ENCODE results near the gene ADGRG2. TPM values are rescaled to one million over a fixed set of nuclear protein-coding genes. Genes with fewer than 3 reads are reported as not detected.

ADGRG2 gene
- total RNA-seq (under 0.01 TPM in 2 replicates), polyA plus RNA-seq (0.03 and 0.05 TPM in 2 replicates), polyA minus RNA-seq (ENCODE audit: low replicate concordance) (not detected in 2 replicates)
- 0.07 TPM in 2 replicates for polyA plus RNA-seq (2012)

DNA sequence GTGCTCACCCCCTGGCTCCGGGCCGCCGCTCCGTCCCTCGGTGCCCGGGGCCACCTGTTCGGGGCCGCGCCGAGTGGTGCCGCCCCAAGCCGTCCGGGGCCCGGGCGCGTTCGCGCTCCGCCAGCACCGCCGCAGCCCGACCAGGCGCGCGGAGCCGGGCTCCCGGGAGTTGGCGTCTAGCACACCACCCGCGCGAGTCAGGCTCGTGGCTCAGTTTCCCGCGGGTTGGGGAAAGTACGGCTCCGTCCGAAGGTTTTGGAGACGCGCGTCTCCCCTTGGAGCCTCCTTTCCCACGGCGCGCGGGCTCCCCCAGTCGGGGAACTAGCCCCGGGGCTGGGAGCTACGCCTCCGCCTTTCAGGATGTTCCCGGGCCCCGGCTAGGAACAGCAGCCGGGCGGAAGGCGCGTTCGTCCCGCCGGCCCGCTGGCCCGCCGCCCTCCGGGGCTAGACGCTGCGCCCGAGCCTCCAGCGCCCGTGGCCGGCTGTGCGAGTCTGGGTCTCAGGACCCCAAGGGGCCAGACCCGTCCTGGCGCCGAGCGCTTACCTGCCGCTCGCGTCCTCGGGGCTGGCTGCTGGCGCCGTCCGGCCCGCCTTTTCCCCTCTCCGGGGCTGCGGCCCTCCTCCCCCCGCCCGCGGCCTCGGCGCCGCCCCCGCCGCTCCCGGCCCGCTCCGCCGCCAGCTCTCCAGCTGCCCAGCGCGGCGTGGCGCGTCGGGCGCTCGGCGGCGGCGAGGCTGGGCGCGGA is at the start of gene ADGRG2:
ADGRG2 (minus strand) TSS at position 571 of the 743 bp plus-strand sequence. CDS start 53,634 bp downstream, outside the sequence.
- Histone ChIP-seq H3K27me3 (ENCODE audit: control insufficient read depth, insufficient read depth, low read length) (peaks cover 10% of the 10 kb centered on the region), H4K20me1 (ENCODE audit: control insufficient read depth, extremely low read depth, insufficient read depth, low read length) (no peaks in the 10 kb centered on the region), H3K9me3 (ENCODE audit: control insufficient read depth, insufficient read depth, low read depth, low read length) (no peaks in the 10 kb centered on the region), H3K9ac (ENCODE audit: insufficient read depth, low read length) (no peak within 1 kb of the TSS), H3K4me1 (ENCODE audit: control insufficient read depth, extremely low read depth, insufficient read depth, low read length) (no peaks in the 10 kb centered on the region), H3K27ac (ENCODE audit: insufficient read depth, low read length) (no peak within 1 kb of the TSS), H2AFZ (ENCODE audit: low read length) (no peak within 1 kb of the TSS), H3K79me2 (ENCODE audit: control insufficient read depth, insufficient read depth, low read length) (no peaks in the 10 kb centered on the region), H3K4me3 (replicated peaks in 1 of 4; ENCODE audit: control extremely low read depth in 1 of 4, insufficient read depth in 1 of 4, low read depth in 3 of 4, low read length in 4 of 4) (peak within 1 kb of the TSS in 1 of 4 experiments; percentile 28), H3K36me3 (ENCODE audit: control insufficient read depth, insufficient read depth, low read length) (no peaks in the 10 kb centered on the region), H3K4me2 (ENCODE audit: extremely low read depth, insufficient read depth, low read length) (no peak within 1 kb of the TSS)
- DNase-seq (ENCODE audit: low read depth in 2 of 2) = peak; percentile 21 to 24
- no peak for TF ChIP-seq CTCF (conservative IDR thresholded peaks at IDR 0.05 in 1 of 2, IDR thresholded peaks at IDR 0.05 in 1 of 2; ENCODE audit: low read depth in 1 of 2, low read length in 2 of 2)
- no peak for TF ChIP-seq EZH2 (IDR thresholded peaks at IDR 0.05; ENCODE audit: low read length, missing control alignments)

DNA sequence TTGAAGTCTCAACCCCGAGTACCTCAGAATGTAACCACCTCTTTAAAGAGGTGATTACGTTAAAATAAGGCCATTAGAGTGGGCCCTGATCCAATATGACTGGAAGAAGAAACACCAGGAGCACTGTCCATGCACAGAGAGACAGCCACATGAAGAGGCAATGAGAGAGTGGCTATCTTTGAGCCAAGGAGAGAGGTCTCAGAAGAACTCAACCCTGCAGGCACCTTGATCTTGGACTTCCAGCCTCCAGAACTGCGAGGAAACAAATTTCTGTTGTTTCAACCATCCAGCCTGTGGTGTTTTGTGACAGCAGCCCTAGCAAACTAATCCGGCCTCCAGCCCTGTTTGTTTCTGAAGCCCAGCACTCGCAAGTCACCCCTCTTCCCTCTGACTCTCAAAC is 46.3 kb upstream of the ADGRG2 start:
- Histone ChIP-seq H3K36me3 (ENCODE audit: control insufficient read depth, insufficient read depth, low read length) (no peaks in the 10 kb centered on the region), H3K4me2 (ENCODE audit: extremely low read depth, insufficient read depth, low read length) (no peak overlapping the region), H2AFZ (ENCODE audit: low read length) (no peak overlapping the region), H4K20me1 (ENCODE audit: control insufficient read depth, extremely low read depth, insufficient read depth, low read length) (no peaks in the 10 kb centered on the region), H3K9ac (ENCODE audit: insufficient read depth, low read length) (no peak overlapping the region), H3K27ac (ENCODE audit: insufficient read depth, low read length) (no peak overlapping the region), H3K4me1 (ENCODE audit: control insufficient read depth, extremely low read depth, insufficient read depth, low read length) (no peaks in the 10 kb centered on the region), H3K4me3 (replicated peaks in 1 of 4; ENCODE audit: control extremely low read depth in 1 of 4, insufficient read depth in 1 of 4, low read depth in 3 of 4, low read length in 4 of 4) (no peak overlapping the region), H3K9me3 (ENCODE audit: control insufficient read depth, insufficient read depth, low read depth, low read length) (no peaks in the 10 kb centered on the region), H3K79me2 (ENCODE audit: control insufficient read depth, insufficient read depth, low read length) (no peaks in the 10 kb centered on the region), H3K27me3 (ENCODE audit: control insufficient read depth, insufficient read depth, low read length) (no peaks in the 10 kb centered on the region)
- no peak for DNase-seq (ENCODE audit: low read depth in 2 of 2)
- TF ChIP-seq CTCF (conservative IDR thresholded peaks at IDR 0.05 in 1 of 2, IDR thresholded peaks at IDR 0.05 in 1 of 2; ENCODE audit: low read depth in 1 of 2, low read length in 2 of 2) (no peak), EZH2 (IDR thresholded peaks at IDR 0.05; ENCODE audit: low read length, missing control alignments) (no peak)

GRCh38 chrX:19162851-19163250 is 40.6 kb upstream of the ADGRG2 start:
- Histone ChIP-seq H3K27ac (ENCODE audit: insufficient read depth, low read length) (no peak overlapping the region), H3K79me2 (ENCODE audit: control insufficient read depth, insufficient read depth, low read length) (no peaks in the 10 kb centered on the region), H4K20me1 (ENCODE audit: control insufficient read depth, extremely low read depth, insufficient read depth, low read length) (no peaks in the 10 kb centered on the region), H3K4me2 (ENCODE audit: extremely low read depth, insufficient read depth, low read length) (no peak overlapping the region), H3K9ac (ENCODE audit: insufficient read depth, low read length) (no peak overlapping the region), H3K36me3 (ENCODE audit: control insufficient read depth, insufficient read depth, low read length) (no peaks in the 10 kb centered on the region), H3K4me1 (ENCODE audit: control insufficient read depth, extremely low read depth, insufficient read depth, low read length) (no peaks in the 10 kb centered on the region), H3K9me3 (ENCODE audit: control insufficient read depth, insufficient read depth, low read depth, low read length) (no peaks in the 10 kb centered on the region), H2AFZ (ENCODE audit: low read length) (no peak overlapping the region), H3K4me3 (replicated peaks in 1 of 4; ENCODE audit: control extremely low read depth in 1 of 4, insufficient read depth in 1 of 4, low read depth in 3 of 4, low read length in 4 of 4) (no peak overlapping the region), H3K27me3 (ENCODE audit: control insufficient read depth, insufficient read depth, low read length) (no peaks in the 10 kb centered on the region)
- DNase-seq (ENCODE audit: low read depth in 2 of 2) = peak in 1 of 2 donors; percentile 18
- TF ChIP-seq CTCF (conservative IDR thresholded peaks at IDR 0.05 in 1 of 2, IDR thresholded peaks at IDR 0.05 in 1 of 2; ENCODE audit: low read depth in 1 of 2, low read length in 2 of 2) (no peak), EZH2 (IDR thresholded peaks at IDR 0.05; ENCODE audit: low read length, missing control alignments) (no peak)

All from fibroblast of lung (primary cell).